Measurements from ENCODE around the gene CRMP1.
"Not testable (repeated sequence)": the region's sequence is repeated elsewhere in the genome, so short reads cannot be mapped to it uniquely, and the experiment has no call there.

GRCh38 chr4:5837483-5837882, 55.4 kb downstream of the CRMP1 start:
- not testable (repeated sequence) for TF ChIP-seq CTCF (IDR thresholded peaks at IDR 0.05; ENCODE audit: extremely low read depth in 1 of 2, insufficient read depth in 1 of 2, low read depth in 1 of 2, low read length in 2 of 2); POLR2A (IDR thresholded peaks at IDR 0.05; ENCODE audit: low read depth, low read length)
